GM21786 (cell line): Measurements from ENCODE around the gene SEMA3C.

Source experiments
- ATAC-seq: cut with Tn5 transposase; IDR thresholded peaks from one replicate; pipeline ENCODE4 v1.9.1; 2021; ENCODE audit not compliant: unreplicated experiment

SEMA3C gene

DNA sequence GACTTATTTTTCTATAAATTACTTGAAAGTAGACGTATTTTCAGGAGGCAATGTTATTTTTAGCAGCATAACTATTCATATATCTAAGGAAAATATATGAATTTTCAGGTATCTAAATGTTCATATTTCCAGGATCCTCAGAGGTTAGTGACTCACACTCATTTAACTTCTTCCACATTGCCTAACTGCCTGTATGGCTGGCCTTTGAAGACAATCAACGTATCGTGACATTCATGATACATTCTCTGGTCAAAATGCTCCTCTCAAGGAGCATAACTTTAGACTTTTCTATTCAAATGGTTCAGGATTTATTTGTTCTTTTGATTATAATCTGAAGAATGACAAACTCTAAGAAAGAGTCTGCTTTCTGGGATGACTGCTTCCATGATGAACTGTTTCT, 89.3 kb downstream of the SEMA3C start:
- ATAC-seq, result no peak

DNA sequence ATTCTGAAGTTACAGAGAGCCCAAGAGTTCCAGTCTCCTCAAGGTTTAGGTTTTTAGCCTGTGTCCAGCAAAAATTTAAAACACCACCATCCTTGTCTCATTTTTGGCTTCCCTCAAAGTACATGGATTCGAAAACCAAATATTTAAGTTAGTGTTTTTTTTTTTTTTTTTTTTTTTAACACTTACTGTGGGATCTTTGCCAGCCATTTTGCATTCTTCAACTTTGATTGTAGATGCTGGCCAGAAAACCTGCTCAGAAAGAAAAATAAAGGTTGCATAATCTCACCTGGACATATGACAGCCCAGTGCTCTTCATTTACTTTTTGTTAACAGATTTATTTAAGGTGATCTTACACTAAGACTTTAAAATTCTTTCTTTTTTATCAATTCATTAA, 91.6 kb downstream of the SEMA3C start:
- ATAC-seq, result no peak

DNA sequence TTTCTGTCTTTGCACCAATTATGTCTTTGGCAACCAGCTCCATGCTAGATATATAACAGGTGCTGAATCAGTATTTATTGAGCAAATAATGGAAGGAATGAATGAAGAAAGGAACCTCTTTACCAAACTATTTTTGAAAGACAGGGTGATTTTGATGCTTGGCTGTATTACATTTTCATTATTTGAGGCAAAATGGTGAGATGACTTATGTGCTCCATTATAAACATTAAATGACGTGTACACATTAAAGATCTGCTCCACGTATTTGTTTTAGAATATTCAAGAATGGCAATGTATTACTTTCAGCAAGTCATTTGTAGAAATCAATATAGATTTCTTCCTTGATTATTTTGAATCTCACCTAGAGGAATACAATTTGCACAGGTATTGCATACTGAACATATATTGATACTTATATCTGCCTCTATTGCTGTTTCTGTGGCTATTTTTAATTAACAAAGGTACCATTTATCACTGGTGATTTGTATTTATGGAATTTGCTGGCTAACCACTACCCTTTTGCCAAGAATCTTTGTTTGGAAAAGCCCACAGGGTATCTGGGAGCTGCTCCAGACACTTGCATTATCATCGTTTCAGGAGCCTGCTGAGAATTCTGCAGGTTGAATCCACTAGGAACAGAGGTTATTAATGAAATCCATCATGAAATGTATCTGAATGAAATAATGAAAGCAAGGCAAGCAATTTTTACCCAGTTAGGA, 92.2 kb downstream of the SEMA3C start:
- no peak for ATAC-seq

DNA sequence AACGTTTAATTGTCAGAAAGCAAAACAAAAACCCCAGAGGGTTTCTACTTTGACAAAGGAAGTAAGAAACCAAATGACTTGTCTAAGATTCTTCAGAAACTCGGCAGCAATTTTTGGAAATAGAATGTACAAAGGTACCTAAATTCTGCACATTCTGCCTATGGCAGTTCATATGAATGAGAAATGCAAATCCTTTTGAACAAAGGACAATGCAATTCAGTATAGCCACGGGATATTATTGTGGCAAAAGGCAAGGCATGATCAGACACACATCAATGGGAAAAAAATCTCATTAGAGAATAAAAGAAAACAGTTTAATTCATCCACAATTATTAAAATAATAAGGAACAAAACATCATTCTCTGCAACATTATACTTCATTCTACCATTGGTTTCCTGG, 93.4 kb downstream of the SEMA3C start:
- ATAC-seq, result no peak

DNA sequence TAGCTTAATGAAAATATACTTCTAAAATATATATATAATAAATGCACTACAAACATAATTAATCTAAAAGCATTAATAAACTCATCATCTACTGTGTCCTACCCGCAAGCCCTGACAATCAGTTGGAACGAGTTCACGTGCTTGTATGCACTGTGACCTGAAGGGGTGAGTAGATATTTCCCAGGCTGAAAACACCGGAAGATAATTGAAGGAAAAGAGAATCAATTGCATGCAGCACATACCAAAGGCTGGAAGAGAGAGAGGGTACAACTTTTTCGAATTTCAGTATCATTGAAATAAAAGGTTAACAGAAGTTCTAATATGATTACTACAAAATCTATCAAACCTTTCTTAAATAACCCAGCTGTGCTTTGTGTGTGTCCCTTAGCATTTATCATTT, 94.6 kb downstream of the SEMA3C start:
- ATAC-seq, result no peak

DNA sequence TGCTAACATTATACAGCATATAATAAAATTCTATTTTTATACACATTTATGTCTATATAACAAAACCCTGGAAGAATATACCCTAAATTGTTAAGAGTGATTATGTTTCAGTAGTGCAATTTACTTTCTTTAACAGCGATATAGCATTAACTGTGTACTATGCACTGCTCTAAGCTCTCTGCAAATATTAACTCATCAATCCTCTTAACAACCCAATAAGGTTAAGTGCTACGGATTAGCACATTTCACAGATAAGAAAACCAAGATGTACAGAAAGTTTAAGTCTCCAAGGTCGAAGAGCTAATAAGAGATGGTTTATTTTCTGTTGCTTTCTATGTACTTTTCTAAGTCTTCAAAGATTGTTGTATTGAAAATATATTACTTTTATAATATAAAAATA, 95.8 kb downstream of the SEMA3C start:
- no peak for ATAC-seq

DNA sequence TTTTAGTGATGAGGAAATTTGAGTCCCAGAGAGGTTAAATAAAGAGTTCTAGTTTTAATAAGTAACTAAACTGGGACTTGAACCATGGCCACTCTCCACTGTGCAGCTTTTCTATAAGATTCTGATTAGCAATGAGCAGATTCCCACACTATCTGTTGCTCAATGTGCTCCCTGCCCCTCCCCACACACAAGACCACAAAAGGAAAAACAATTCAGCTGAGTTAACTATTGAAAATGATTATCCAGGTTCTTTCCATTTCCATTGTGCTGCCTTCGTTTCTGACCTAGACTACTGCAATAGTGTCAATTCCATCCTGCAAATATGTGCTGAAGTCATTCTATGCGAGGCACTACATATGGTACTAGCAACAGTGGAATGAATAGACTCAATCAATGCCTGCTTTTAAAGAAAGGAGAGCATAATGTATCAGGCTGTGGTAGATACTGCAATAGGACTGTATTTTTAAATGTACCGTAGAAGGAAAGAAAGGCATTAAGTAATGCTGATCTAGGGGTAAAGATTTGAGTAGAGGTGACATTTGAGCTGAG, 97.0 kb downstream of the SEMA3C start:
- ATAC-seq, result no peak

DNA sequence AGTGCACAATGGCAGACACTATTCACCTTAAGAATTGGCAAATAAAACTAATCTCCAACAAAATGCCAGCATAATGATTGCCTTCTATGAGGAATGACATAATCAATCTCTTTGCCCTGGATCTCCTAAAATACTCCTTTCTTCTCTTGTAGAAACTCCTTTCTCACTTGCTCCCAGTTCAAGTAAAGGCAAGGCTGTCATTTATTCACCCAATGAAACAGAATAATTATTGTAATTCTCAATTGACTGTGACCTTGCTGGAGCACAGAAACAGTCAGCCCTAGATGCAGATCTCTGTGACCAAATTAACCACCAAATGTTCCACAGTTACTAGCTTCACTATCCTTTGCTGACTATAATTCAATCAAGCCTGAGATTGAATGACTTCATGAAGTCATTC, 99.3 kb downstream of the SEMA3C start:
- no peak for ATAC-seq

DNA sequence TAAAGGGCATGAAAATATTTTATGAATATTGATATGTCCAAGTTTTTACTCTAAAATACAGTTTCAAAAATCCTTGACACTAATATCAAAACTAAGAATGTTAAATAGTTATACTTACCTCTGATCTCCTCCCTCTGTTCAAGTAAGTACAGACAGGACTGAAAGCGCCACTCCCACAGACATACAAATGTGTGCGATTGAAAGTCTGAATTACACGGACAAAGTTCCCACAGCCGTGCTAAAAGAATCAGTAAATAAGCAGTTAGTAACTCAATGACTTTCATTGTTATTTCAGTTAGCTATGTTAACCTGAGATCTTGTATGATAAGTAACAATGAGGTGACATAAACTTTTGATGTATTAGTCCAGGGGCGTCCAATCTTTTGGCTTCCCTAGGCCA, 100.7 kb downstream of the SEMA3C start:
- ATAC-seq, result no peak

DNA sequence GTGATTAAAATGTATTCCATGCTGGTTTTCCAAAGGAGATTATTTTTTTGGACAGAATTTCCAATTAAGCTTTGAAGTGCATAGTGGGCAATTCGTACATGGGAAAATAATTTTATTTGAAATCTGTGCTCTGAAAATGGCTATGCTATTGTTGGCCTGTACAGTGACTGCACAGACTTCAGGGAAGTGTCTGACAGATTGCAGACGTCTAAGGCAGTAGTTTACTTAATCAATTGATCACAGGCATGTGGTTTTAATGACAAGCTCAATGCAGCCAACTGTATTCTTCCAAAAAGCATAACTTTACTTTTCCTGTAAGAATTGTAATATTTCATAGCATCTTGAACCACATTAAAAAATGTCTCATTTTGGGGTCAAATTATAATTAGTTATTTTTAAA, 102.0 kb downstream of the SEMA3C start:
- ATAC-seq, result no peak

DNA sequence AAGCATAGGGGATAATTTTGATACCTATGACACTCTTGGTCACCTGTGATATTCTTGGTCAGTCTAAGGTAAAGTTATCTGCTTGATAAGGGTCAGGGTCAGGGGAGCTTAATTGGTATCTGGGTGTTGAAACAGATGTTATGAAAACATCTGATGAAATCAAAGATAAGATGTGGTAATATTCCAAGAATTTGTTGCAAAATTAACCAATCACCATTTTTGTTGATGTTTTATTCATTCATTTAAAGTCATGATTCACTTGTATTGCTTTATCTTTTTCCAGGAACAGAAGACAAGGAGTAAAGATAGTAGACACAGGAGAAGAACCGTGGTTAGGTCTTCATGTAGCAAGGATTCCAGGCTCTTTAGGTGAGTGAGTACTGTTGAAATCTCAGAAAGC, 103.1 kb downstream of the SEMA3C start:
- no peak for ATAC-seq

DNA sequence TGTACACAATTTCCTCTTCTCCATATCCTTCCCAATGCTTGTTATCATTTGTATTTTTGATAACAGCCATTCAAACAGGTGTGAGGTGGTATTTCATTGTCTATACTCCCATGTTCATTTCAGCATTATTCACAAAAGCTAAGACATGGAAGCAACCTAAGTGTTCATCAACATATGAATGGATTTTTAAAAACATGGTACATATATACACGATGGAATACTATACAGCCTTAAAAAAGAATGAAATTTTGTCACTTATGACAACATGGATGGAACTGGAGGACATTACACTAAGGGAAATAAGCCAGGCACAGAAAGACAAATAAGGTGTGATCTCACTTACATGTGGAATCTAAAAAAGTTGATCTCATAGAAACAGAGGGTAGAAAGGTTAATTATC, 109.3 kb downstream of the SEMA3C start:
- no peak for ATAC-seq

DNA sequence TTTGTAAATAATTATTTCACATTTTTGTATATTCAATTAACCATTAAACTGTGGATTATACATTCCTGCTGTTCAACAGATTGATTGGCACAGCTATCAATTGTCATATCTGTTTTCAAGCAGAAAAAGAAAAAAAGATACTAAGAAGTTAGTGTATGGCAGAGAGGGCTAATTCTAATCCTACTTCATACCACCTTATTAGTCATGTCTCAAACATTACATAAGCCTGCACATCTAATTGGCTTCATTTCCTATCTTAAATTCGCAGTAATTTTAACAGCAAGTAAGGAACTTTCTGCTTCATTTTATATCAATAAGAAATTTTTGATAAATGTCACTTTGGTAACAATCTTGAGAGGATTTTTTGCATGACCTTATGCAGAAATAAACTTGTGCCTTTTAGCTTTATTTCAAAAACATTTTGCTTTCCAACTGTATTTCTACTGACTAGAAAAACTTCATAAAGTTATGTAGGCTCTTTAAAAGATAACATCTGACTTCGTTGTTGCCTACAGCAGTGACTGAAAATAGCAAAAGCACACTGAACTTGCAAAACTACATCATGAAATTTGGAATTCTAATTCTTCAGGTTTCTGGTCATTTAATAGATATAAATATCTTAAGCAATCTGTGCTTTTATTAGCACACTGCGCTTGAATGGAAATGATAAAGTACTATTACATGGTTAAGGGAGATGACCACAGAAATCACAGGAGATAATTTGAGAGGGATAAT, 111.5 kb downstream of the SEMA3C start:
- ATAC-seq, result no peak

DNA sequence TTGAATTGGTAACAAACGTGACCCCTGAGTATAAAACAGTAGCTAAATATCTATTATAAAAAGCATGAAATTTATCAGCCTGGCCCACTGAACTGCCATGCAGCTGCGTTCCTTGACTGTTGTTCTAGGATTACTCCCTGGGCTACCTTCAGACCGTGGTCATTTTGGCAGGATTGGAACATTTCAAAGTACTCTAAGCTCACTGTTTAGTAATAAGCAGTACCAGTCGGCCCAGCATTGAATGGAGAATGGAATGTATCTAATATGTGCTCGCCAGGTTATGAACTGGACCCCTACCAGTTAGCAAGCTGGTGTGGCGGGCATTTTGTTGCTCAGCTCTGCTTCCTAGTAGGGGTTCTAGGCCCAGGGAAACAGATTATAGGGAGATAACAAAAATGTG, 112.2 kb downstream of the SEMA3C start:
- ATAC-seq, result no peak

DNA sequence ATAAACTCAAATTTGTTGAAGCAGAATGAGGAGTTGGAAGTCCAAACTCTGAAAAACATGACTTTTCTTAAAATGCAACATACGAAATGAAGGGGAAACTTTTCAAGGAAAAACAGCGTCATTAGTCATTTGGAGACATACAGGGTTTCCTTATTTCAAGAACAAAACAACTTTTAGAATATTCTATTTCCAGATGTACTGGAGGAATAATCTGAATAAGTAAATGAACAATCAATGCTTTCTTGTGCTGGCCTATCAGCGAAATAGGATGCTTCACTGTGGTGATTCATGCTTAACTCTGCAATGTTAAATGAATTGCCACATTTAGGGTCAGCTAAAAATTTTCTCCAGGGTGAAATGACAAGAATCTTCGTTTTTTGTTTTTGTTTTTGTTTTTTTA, 114.3 kb downstream of the SEMA3C start:
- no peak for ATAC-seq

DNA sequence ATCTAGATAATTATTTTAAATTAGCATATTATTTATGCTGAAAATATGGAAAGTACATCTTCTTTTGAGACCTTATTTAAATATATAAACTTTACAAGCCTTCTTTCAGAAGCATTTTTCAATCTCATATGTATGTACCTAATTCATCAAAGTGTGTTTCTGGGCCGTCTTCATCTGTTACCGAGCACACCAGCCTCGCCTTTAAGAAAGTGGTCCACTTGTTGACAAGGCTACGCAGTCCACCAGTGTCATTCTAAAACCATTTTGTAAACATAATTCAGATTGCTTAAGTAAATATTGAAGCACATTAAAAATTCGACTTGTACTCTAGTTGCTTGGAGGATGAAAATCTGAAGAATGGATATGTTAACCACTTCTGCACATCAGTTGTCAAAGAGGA, 116.3 kb downstream of the SEMA3C start:
- no peak for ATAC-seq

DNA sequence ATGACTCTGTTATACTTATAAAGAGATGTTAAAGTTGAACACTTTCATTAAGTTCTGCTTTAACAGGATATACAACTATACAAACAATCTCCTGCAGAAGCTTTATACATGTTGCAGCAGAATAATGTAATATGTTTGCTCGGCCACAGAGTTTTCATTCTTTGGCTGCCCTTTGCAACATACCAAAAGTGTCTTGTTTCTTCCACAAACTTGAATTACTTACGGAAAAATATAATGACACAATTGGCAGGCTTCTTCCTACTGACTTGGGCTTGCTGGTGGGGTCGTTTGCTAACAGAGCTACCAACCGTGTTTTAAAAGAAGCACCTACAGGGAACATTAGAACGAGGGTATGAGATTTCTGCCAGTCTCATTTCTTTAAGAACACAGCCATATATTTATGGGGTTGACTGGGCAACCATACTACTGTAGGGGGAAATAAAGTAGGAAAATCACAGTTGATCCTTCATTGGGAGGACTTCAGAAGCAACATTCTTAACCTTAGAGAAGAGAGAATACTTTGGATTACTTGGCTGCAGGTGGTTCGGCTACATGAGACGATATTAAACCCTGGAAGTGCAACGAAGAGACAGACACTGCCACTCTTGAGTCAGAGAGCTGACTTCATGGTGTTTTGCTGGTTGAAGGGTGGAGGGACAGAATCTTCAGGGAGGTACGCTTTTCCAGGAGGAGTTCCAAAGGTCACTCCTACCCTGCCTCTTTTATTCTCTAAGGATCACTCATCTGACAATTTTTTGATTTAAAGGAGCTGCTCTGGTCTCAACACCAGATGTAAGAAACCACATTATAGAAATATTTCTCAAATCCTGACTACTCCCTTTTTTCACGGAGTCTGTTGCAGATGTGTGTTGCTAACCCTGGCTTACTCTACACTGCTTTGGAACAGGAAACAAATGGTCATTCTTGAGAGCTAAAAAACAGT, 123.9 kb downstream of the SEMA3C start:
- ATAC-seq, result no peak

DNA sequence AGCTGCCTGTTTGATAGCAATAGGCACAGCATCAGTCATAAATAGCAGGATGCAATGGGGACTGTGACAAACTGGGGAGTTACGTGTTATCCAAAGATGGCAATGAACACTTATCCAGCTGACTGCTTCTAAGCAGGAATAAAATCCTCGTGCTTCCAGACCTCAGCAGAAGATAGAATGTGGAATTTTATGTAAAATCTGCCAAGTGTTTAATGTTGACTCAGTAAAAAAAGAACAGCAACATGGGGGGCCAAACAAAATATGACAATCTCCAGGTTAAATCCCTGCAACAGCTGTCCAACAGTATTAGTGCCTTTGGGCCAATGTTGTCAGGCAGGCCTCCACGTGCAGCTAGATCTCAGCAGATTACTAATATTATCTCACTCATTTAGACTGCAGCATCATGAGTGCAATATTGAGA, 127.3 kb downstream of the SEMA3C start:
- no peak for ATAC-seq

DNA sequence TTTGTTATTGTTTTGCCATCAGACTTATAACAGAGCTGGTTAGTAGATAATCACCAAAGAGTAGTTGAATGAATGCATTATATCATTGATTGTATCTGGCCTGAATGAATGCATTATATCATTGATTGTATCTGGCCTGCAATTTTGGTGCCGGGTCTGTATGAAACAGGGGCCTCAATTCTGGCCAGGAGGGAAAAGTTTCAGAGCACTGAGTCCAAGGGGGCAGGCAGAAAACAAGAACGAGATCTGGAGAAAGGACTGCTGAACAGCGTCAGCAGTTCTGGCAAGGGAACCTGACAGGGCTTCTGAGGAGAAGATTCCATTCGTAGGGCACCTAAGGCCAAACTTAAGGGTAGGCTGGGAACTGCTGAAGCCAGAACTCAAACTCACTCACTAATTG, 128.0 kb downstream of the SEMA3C start:
- ATAC-seq, result no peak

DNA sequence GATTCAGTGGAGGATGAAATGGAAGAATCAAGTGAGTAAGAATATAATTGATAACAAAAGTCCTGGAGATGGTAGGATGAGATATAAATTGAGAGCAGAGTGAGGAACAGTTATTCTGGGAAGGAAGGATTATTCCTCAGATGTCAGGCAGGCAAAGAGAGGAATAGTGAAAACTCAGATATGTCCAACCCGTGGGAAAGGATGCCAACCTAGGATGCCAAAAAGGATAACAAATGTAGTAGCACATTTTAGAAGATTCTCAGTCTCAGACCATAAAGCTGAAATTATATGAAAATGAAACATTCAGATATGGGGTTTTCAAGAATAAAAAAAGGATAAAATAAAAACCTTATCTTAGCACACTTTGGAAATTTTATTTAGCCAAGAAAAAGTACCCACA, 131.1 kb downstream of the SEMA3C start:
- ATAC-seq, result no peak

DNA sequence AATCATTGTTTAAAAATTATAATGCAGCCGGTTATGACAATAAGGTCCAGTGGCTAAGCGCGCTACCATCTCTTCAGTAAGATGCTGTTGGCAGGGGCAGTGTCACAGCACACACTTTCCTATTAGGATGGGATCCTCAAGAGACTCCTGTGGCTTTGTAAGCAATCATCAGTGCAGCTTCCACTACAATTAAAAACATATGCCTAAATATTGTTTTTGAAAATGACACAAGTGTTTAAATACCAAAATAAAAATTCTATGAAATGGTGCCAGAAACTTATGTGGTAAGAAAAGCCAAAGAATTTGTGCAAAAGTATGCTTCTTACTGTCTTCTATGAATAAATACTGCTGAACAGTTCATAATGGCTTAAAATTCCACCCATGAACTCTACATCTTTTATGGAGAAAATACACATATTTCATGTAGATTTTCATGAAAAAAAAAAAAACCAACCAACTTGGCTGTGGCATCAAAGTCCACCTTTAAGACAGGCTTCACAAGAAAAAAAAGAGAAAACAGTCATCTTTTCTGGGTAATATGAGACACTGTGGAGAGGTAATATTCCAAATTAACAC, 132.8 kb downstream of the SEMA3C start:
- no peak for ATAC-seq
